Peyer's patch (tissue), 4 donors: ENCODE results near the gene FCGR3B.
"Not testable (repeated sequence)": the region's sequence is repeated elsewhere in the genome, so short reads cannot be mapped to it uniquely, and the experiment has no call there.

Source experiments
- POLR2A ChIP-seq, 2 donors: fragments of 450-650 bp; IDR thresholded peaks; one replicate each; pipeline ENCODE4 v1.5.1; 2017; ENCODE audit warnings: antibody characterized with exemption in 2 of 2, mild to moderate bottlenecking in 2 of 2, moderate library complexity in 2 of 2
- TF ChIP-seq, protein P1 (sequence below), 6 experiments: fragments of 450-650 bp in 4 of 6; fragments of 200-600 bp in 2 of 6; sonication (generic) in 1 of 6; IDR thresholded peaks; one replicate each; pipeline ENCODE4 v1.5.1; 2017 to 2019; ENCODE audit warnings: antibody characterized with exemption in 6 of 6, mild to moderate bottlenecking in 3 of 6, moderate library complexity in 1 of 6

DNA sequence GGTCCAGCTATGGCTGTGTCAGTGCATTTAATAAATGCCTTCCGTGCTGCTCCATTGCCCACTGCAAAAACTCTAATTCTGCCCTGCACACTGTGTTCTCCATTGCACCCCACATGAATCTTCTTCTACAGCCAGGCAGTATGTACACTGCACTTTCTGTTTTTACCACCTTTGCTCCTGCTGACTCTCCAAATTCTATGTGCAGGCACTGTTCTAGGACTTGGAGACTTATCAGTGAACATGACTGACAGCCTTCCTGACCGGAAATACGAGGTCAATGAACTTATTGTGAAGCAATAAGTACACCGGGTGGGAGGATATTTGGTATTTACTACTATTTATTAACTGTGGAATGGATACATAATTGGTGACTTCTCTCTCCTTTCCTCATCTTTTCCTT lies 33.7 kb upstream of the FCGR3B start:
- TF ChIP-seq, protein P1, sequence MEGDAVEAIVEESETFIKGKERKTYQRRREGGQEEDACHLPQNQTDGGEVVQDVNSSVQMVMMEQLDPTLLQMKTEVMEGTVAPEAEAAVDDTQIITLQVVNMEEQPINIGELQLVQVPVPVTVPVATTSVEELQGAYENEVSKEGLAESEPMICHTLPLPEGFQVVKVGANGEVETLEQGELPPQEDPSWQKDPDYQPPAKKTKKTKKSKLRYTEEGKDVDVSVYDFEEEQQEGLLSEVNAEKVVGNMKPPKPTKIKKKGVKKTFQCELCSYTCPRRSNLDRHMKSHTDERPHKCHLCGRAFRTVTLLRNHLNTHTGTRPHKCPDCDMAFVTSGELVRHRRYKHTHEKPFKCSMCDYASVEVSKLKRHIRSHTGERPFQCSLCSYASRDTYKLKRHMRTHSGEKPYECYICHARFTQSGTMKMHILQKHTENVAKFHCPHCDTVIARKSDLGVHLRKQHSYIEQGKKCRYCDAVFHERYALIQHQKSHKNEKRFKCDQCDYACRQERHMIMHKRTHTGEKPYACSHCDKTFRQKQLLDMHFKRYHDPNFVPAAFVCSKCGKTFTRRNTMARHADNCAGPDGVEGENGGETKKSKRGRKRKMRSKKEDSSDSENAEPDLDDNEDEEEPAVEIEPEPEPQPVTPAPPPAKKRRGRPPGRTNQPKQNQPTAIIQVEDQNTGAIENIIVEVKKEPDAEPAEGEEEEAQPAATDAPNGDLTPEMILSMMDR (IDR thresholded peaks at IDR 0.05): not testable (repeated sequence)
- not testable (repeated sequence) for TF ChIP-seq POLR2A (IDR thresholded peaks at IDR 0.05)
